Inflammatory macrophage treated with lipopolysaccharide for 4 hours (primary cell): ENCODE results near the gene SKI.

Source experiments
- DNase-seq: peaks from one replicate; pipeline ENCODE4 v3.0.0-alpha.2; 2020

SKI gene

GRCh38 chr1:2358651-2359640 is 130.8 kb downstream of the SKI start:
- no peak for DNase-seq
